Karpas-422 (cell line): Measurements from ENCODE around the gene C1orf122. TPM values are rescaled to one million over a fixed set of nuclear protein-coding genes. Genes with fewer than 3 reads are reported as not detected.

Experiments
- DNase-seq: peaks from one replicate; pipeline ENCODE4 v3.0.0-alpha.2; 2015
- H2AFZ ChIP-seq: fragments of 200-600 bp; sonication (generic); 2 replicates; pipeline ENCODE4 v1.6.1; 2014; ENCODE audit warnings: antibody characterized with exemption, low read length, mixed read lengths
- H3K27ac ChIP-seq: fragments of 200-600 bp; sonication (generic); 2 replicates; pipeline ENCODE4 v1.5.1; 2014; ENCODE audit warnings: mild to moderate bottlenecking, low read length, moderate library complexity
- H3K27me3 ChIP-seq: fragments of 200-600 bp; sonication (generic); 2 replicates; pipeline ENCODE4 v1.6.1; 2014; ENCODE audit warnings: low read length, mixed read lengths
- H3K36me3 ChIP-seq: fragments of 200-600 bp; sonication (generic); 2 replicates; pipeline ENCODE4 v1.6.1; 2014; ENCODE audit warnings: low read length, mixed read lengths; ENCODE audit not compliant: insufficient read depth
- H3K4me1 ChIP-seq: fragments of 200-600 bp; sonication (generic); 2 replicates; pipeline ENCODE4 v1.6.1; 2014; ENCODE audit warnings: mild to moderate bottlenecking, low read length, mixed read lengths
- H3K4me2 ChIP-seq: fragments of 200-600 bp; sonication (generic); 2 replicates; pipeline ENCODE4 v1.6.1; 2014; ENCODE audit warnings: low read length, low read depth, mild to moderate bottlenecking; ENCODE audit not compliant: poor library complexity, severe bottlenecking
- H3K4me3 ChIP-seq: fragments of 200-600 bp; sonication (generic); 2 replicates; pipeline ENCODE4 v1.5.1; 2014; ENCODE audit warnings: mild to moderate bottlenecking, antibody characterized with exemption, low read length, mixed read lengths
- H3K79me2 ChIP-seq: fragments of 200-600 bp; sonication (generic); 2 replicates; pipeline ENCODE4 v1.6.1; 2014; ENCODE audit warnings: mild to moderate bottlenecking, low read length, mixed read lengths
- H3K9ac ChIP-seq: fragments of 200-600 bp; sonication (generic); 2 replicates; pipeline ENCODE4 v1.6.0; 2014; ENCODE audit warnings: low read length
- H3K9me2 ChIP-seq: fragments of 200-600 bp; sonication (generic), shearing (Covaris generic); replicated peaks from 2 replicates; pipeline ENCODE4 v1.6.0; 2014; ENCODE audit warnings: mild to moderate bottlenecking, low read length, moderate library complexity; ENCODE audit not compliant: insufficient read depth
- H3K9me3 ChIP-seq: fragments of 300-700, 200-600 bp; sonication (generic); 2 replicates; pipeline ENCODE4 v1.6.1; 2014; ENCODE audit warnings: low read length, mixed read lengths
- H4K20me1 ChIP-seq: fragments of 200-600 bp; sonication (generic); 2 replicates; pipeline ENCODE4 v1.6.1; 2014; ENCODE audit warnings: mild to moderate bottlenecking, antibody characterized with exemption, low read length, low read depth; ENCODE audit not compliant: insufficient read depth
- total RNA-seq: library from RNA; depleted of rRNA; stranded (reverse); fragments of >200 nt; shearing (Covaris generic); gene quantifications from 2 replicates; pipeline ENCODE4 v1.2.3, GENCODE V29; 2014; ENCODE audit warnings: low replicate concordance; rRNA removed

Gene C1orf122
- total RNA-seq, 1 experiment from 2014 or later, result 26.2 TPM

DNA sequence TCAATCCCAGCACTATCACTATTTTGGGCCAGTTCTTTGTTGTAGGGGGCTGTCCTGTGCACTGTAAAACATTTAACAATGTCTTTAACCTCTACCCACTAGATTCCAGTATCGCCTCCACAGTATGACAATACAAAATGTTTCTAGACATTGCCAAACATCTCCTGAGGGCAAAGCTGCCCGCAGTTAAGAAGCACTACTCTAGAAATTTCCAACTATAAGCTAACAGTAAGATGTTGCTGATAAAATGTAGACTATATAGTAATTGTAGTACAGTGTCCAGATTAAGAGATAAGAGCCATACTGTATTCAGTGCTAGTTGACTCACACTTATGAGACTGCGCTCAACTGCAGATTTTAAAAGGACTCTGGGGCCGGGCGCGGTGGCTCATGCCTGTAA, 46.8 kb downstream of the C1orf122 start:
- Histone ChIP-seq H3K4me1 (peaks cover 31% of the 10 kb centered on the region), H3K9me2 (no peaks in the 10 kb centered on the region), H3K9me3 (no peaks in the 10 kb centered on the region), H4K20me1 (peaks cover 8% of the 10 kb centered on the region; the same call in 1 of the 2 replicates), H3K9ac (no peak overlapping the region), H3K79me2 (peaks cover 96% of the 10 kb centered on the region), H3K27me3 (no peaks in the 10 kb centered on the region), H3K4me3 (no peak overlapping the region), H3K27ac (no peak overlapping the region), H3K4me2 (no peak overlapping the region), H2AFZ (no peak overlapping the region), H3K36me3 (peaks cover 33% of the 10 kb centered on the region; the same call in 1 of the 2 replicates)
- DNase-seq, result no peak

Other genes with a start within 250 kb of the C1orf122 start
- gene GNL2, start 211.9 kb upstream of the C1orf122 start, total RNA-seq, result 56.2 and 76.1 TPM in 2 replicates
- not detected in 2 replicates for gene RSPO1, start 172.9 kb upstream of the C1orf122 start, total RNA-seq
- gene CDCA8, start 115.3 kb upstream of the C1orf122 start, total RNA-seq, result 25.7 and 33.1 TPM in 2 replicates
- gene EPHA10, start 42.7 kb upstream of the C1orf122 start, total RNA-seq, result not detected in 2 replicates
- 27.8 and 31.6 TPM in 2 replicates for gene MANEAL, start 13.9 kb upstream of the C1orf122 start, total RNA-seq
- gene YRDC, start 418 bp downstream of the C1orf122 start, total RNA-seq, result 17.6 and 21.8 TPM in 2 replicates
- 2.3 and 5.1 TPM in 2 replicates for gene MTF1, start 51.8 kb downstream of the C1orf122 start, total RNA-seq
- gene INPP5B, start 139.3 kb downstream of the C1orf122 start, total RNA-seq, result 45.7 and 47.0 TPM in 2 replicates
- gene SF3A3, start 182.2 kb downstream of the C1orf122 start, total RNA-seq, result 56.8 and 124 TPM in 2 replicates
- 4.6 and 10.7 TPM in 2 replicates for gene FHL3, start 197.7 kb downstream of the C1orf122 start, total RNA-seq
- 27.3 and 31.1 TPM in 2 replicates for gene UTP11, start 204.9 kb downstream of the C1orf122 start, total RNA-seq
- gene POU3F1, start 239.0 kb downstream of the C1orf122 start, total RNA-seq, result 0.07 TPM in 1 of 2 replicates, not detected in the other